GM21576 (cell line): Measurements from ENCODE around the gene PDPK1.
"Not testable (repeated sequence)": the region's sequence is repeated elsewhere in the genome, so short reads cannot be mapped to it uniquely, and the experiment has no call there.

Experiments used
- ATAC-seq: cut with Tn5 transposase; IDR thresholded peaks from one replicate; pipeline ENCODE4 v1.9.1; 2021; ENCODE audit warnings: mild to moderate bottlenecking, moderate library complexity; ENCODE audit not compliant: unreplicated experiment

The PDPK1 gene

GRCh38 chr16:2523801-2524231 lies 14.0 kb upstream of the PDPK1 start:
- ATAC-seq: no peak

DNA sequence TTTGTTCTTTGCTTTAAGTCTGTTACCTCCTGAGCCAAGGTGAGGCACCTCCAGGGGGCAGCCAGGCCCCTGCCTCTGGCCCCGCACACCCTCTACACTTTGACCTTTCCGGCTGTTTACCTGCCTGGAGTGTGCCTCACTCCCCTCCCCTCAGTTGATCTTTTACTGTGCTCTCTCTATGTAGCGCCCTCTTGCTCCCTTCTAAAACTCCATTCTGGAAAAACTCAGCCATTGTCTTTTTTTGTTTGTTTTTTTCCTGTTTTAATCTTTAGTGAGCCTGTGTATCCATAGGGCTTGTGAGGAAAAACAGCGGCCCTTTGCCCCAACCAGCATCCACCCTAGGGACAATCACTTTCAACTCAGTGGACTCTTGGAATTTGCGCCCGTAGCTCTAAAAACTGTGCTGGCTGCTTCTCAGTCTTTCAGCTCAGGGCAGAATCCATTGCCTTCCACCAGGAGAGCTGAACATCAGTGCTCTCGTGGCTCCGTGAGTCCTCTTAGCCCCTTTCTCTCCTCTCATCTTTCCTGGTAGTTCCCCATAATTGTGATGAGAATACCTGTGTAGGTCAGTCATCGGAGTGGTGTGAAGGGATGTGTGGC lies 13.4 kb upstream of the PDPK1 start:
- ATAC-seq: no peak

DNA sequence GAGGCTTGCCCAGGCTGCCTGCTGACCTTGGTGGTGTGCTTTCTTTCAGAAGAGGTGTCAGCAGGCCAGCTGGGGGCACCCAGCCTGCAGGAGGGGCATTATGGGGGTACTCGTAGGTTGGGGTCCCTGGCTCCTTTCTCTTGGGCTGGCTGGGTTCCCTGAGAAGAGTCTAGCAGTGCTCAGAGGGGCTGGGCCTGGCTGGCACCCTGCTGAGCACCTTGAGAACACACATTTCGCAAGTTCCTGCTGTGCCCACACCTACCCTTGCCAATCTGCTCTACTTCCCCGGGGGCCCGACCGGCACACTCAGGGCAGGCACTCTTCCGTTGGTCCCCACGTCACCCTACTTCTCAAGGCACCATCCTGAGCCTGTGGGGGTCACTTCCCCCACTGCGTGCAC lies 11.7 kb upstream of the PDPK1 start:
- no peak for ATAC-seq

DNA sequence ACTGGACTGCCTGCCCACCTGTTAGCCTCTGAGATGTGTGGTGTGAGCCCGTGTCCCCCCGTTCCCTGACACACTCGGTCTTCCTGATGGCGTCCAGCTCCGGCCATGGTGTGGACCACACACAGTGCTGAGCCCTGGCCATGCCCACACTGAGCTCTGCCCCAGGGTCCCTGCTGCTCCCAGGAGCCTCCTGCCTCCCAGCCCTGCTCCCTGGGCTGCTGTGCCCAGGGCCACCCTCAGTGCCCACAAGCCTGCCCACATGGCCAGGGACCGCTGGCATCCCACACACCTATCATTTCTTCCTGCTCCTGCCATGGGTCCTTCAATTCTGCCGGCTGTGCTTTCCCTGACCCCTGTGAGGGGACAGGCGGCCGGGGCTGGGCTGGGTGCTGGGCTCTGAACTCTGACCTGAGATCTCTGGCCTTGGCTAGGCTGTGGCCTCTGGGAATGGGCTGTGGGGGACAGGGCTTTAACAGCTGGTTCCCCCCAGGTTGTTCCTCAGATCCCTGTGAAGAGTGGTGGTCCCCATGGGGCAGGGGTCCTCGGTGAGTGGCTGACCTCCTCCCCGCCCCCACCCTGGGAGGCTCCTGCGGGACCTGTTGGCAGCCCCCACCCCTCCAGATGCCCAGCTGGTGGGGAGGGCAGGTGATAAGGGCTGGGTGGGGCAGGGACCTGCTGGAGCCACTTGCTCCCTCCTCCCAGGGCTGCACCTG lies 10.6 kb upstream of the PDPK1 start:
- ATAC-seq: no peak

DNA sequence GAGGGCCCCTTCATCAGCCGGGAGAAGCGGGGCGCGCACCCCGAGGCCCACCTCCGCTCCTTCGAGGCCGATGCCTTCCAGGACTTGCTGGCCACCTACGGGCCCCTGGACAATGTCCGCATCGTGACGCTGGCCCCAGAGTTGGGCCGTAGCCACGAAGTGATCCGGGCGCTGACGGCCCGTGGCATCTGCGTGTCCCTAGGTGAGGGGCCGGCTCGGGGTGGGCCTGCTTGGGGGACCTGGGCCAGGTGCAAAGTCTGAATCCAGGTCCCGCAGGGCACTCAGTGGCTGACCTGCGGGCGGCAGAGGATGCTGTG lies 10.1 kb upstream of the PDPK1 start:
- ATAC-seq: no peak

GRCh38 chr16:2528161-2529060 lies 9.4 kb upstream of the PDPK1 start:
- ATAC-seq: no peak

- no peak for ATAC-seq
Observed at GRCh38 chr16:2529061-2529931, 8.5 kb upstream of the PDPK1 start.

GRCh38 chr16:2529961-2530628 lies 7.7 kb upstream of the PDPK1 start:
- ATAC-seq: no peak

GRCh38 chr16:2530629-2531318 lies 7.0 kb upstream of the PDPK1 start:
- ATAC-seq: no peak

DNA sequence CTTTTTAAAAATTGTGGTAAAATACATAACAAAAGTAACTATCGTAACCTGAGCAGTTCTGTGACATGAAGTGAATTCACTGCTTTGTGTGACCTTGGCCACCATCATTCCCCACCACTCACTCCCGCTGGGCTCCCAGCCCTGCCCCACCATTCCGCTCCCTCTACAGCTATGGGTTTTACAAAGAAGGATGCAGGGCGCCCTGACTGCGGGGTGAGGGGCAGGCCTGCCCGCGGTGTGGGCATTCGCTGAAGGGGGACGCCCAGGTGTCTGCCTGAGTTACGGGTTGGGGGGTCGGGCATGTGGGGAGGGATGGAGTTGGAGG lies 6.5 kb upstream of the PDPK1 start, which contains the start of gene CEMP1:
CEMP1 (minus strand) TSS at position 38 of the 325 bp plus-strand sequence. CDS start 335 bp downstream, outside the sequence.
- ATAC-seq: no peak

- peak; percentile 75 for ATAC-seq
Observed at GRCh38 chr16:2531696-2532493, 5.9 kb upstream of the PDPK1 start.

DNA sequence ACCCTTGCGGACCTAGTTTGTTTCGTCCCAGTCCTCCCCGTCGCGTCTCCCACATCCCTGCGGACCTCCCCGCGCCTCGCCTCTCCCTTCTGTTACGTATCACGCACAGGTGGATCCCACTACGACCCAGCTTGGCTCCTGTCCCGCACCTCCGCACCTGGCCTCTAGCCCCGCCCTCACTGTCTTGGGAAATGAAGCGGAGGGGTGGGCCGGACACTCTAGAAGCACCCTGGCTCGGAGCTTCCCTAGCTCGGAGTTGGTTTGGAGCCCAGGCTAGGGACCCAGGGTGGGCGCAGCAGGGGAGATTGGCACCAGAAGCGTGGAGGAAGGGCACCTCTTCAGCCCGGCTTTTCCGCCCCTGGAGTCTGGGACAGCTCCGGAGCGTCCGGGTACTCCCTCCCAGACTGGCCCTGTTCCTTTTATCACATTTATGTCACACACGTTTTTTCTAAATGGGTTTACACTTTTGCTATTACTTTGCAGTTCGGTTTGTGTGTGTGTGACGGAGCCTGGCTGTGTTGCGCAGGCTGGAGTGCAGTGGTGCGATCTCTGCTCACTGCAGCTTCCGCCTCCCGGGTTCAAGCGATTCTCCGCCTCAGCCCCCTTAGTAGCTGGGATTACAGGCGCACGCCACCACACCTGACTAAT lies 5.2 kb upstream of the PDPK1 start:
- ATAC-seq: no peak

- not testable (repeated sequence) for ATAC-seq
Observed at GRCh38 chr16:2533142-2533755, 4.6 kb upstream of the PDPK1 start.

- no peak for ATAC-seq
Observed at GRCh38 chr16:2533912-2534311, 3.9 kb upstream of the PDPK1 start.

DNA sequence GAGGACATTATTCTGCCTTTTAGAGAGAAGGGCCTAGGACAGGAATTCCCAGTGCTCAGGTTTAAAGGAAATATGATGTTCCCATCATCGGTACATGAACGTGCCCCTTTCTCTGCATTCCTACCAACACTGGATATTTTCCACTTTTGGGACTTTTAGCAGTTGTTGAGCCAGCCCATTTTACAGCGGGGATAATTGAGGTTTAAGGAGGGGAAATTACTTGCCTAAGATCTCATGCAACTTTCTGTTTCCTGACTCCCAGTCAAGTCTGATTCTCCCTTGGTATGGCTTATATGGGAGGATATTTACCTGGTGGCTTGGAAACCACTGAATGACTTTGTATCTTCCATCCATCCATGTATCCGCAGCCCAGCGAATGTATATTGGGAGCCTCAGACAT lies 3.5 kb upstream of the PDPK1 start:
- ATAC-seq: not testable (repeated sequence)

- no peak for ATAC-seq
Observed at GRCh38 chr16:2535625-2536013, 2.2 kb upstream of the PDPK1 start.

GRCh38 chr16:2539192-2539844 lies 1.5 kb downstream of the PDPK1 start:
- ATAC-seq: not testable (repeated sequence)
